ENCODE data around the gene MPHOSPH9. TPM values are rescaled to one million over a fixed set of nuclear protein-coding genes. Genes with fewer than 3 reads are reported as not detected.

MPHOSPH9 gene
- total RNA-seq, 1 experiment from 2014 or later: 72.3 TPM

GRCh38 chr12:123163227-123163626, 69.7 kb downstream of the MPHOSPH9 start:
- ChIA-PET CTCF (no interaction called here), POLR2A (no interaction called here)
- no peak for DNase-seq (ENCODE audit: low read depth, low spot score)
- Histone ChIP-seq H3K9me3 (ENCODE audit: control insufficient read depth, insufficient read depth, low read depth, low read length) (no peaks in the 10 kb centered on the region), H3K27me3 (ENCODE audit: control insufficient read depth, insufficient read depth, low read length) (no peaks in the 10 kb centered on the region), H3K4me3 (ENCODE audit: low read depth in 2 of 2, low read length in 2 of 2) (no peak overlapping the region), H3K4me1 (ENCODE audit: control insufficient read depth, insufficient read depth, low read length) (no peaks in the 10 kb centered on the region), H3K36me3 (ENCODE audit: control insufficient read depth, insufficient read depth, low read length) (peaks cover 41% of the 10 kb centered on the region), H3K27ac (ENCODE audit: low read length) (no peak overlapping the region)
- no peak for ATAC-seq
- intact Hi-C loops (cut with micrococcal nuclease; ENCODE audit: unreplicated experiment): no loop called here
- BruUV-seq (replicated peaks): no TSS peak
- TF ChIP-seq TCF7L2 (IDR thresholded peaks at IDR 0.05; ENCODE audit: low read depth, low read length) (no peak), REST (IDR thresholded peaks at IDR 0.05; ENCODE audit: insufficient read depth in 1 of 2, low read depth in 2 of 2, low read length in 1 of 2) (no peak), CTCF (IDR thresholded peaks at IDR 0.05) (no peak), SIN3A (IDR thresholded peaks at IDR 0.05; ENCODE audit: borderline replicate concordance, insufficient read depth, low read depth, low read length) (no peak), POLR2AphosphoS5 (IDR thresholded peaks at IDR 0.05; ENCODE audit: low read depth, low read length) (no peak)
- in situ Hi-C loops (cut with HindIII; ENCODE audit: low pct_unique_long_range_greater_than_20kb, low sequenced_read_pairs): no loop called here

GRCh38 chr12:123160801-123161487, 72.0 kb downstream of the MPHOSPH9 start:
- no peaks in the 10 kb centered on the region for H3K9me3 ChIP-seq (ENCODE audit: control insufficient read depth, insufficient read depth, low read depth, low read length)
- H3K36me3 ChIP-seq (ENCODE audit: control insufficient read depth, insufficient read depth, low read length): peaks cover 50% of the 10 kb centered on the region
- ChIA-PET POLR2A (no interaction called here), CTCF (no interaction called here)
- BruUV-seq (replicated peaks): TSS peak; percentile 18
- DNase-seq (ENCODE audit: low read depth, low spot score) (no peak), ATAC-seq (no peak)
- TF ChIP-seq CTCF (IDR thresholded peaks at IDR 0.05) (no peak), SIN3A (IDR thresholded peaks at IDR 0.05; ENCODE audit: borderline replicate concordance, insufficient read depth, low read depth, low read length) (no peak), REST (IDR thresholded peaks at IDR 0.05; ENCODE audit: insufficient read depth in 1 of 2, low read depth in 2 of 2, low read length in 1 of 2) (no peak), POLR2AphosphoS5 (IDR thresholded peaks at IDR 0.05; ENCODE audit: low read depth, low read length) (no peak), TCF7L2 (IDR thresholded peaks at IDR 0.05; ENCODE audit: low read depth, low read length) (no peak)
- intact Hi-C loops (cut with micrococcal nuclease; ENCODE audit: unreplicated experiment): no loop called here
- in situ Hi-C loops (cut with HindIII; ENCODE audit: low pct_unique_long_range_greater_than_20kb, low sequenced_read_pairs): no loop called here
- no peak overlapping the region for H3K4me3 ChIP-seq (ENCODE audit: low read depth in 2 of 2, low read length in 2 of 2)
- H3K4me1 ChIP-seq (ENCODE audit: control insufficient read depth, insufficient read depth, low read length): no peaks in the 10 kb centered on the region
- H3K27ac ChIP-seq (ENCODE audit: low read length): no peak overlapping the region
- no peaks in the 10 kb centered on the region for H3K27me3 ChIP-seq (ENCODE audit: control insufficient read depth, insufficient read depth, low read length)
